Coronary artery (tissue), 2 donors: ENCODE measurements around the gene ODF2.
A peak's percentile ranks its signal among the peaks of the same experiment; 100 is the strongest.
"Not testable (repeated sequence)": the region's sequence is repeated elsewhere in the genome, so short reads cannot be mapped to it uniquely, and the experiment has no call there.

ENCODE experiments used
- DNase-seq: peaks from one replicate; pipeline ENCODE4 v3.0.0-alpha.2; 2017; ENCODE audit warnings: low spot score
- H3K27ac ChIP-seq, 2 donors: fragments of 200-600 bp; sonication (generic); one replicate each; pipeline ENCODE4 v1.5.1; 2016 to 2019
- H3K4me3 ChIP-seq: fragments of 200-600 bp; sonication (generic); 2 replicates; pipeline ENCODE4 v1.5.1; 2016; ENCODE audit warnings: mild to moderate bottlenecking, moderate library complexity
- TF ChIP-seq, protein P1 (sequence below): fragments of 200-600 bp; sonication (generic); IDR thresholded peaks from one replicate; pipeline ENCODE4 v1.5.1; 2019; ENCODE audit warnings: antibody characterized with exemption

The ODF2 gene

DNA sequence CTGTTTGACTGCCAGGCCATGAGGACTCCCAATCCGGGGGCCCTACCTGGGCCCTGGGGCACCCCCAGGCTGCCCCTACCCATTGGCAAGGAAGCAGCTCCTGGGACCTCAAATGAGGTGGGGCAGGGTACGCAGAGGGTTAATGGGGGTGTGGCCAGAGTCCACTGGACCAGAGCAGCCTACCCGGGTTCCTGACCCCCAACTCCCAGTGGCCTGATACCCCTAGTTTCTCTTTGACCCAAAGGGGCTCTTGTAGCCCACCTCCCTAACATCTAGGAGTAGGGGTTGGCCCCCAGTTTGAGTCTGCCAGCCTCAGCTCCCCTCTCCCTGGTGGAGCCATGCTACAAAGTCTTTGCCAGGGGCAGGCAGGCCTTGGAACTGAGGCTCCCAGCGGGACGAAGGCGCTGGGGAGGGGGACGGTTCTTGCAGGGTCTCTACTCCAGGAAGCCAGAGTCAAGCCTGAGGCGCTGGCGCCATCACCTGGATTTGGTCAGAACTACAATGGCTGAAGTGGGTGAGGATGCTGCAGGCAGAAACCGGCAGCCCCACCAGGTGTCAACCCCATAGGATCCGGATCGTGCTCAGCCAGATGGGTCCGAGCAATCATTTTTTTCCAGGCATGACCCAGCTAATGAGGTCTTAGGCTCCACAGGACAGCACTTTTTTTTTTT is 43.6 kb upstream of the ODF2 start:
- Histone ChIP-seq H3K27ac (no peak overlapping the region), H3K4me3 (no peak overlapping the region)
- TF ChIP-seq, protein P1, sequence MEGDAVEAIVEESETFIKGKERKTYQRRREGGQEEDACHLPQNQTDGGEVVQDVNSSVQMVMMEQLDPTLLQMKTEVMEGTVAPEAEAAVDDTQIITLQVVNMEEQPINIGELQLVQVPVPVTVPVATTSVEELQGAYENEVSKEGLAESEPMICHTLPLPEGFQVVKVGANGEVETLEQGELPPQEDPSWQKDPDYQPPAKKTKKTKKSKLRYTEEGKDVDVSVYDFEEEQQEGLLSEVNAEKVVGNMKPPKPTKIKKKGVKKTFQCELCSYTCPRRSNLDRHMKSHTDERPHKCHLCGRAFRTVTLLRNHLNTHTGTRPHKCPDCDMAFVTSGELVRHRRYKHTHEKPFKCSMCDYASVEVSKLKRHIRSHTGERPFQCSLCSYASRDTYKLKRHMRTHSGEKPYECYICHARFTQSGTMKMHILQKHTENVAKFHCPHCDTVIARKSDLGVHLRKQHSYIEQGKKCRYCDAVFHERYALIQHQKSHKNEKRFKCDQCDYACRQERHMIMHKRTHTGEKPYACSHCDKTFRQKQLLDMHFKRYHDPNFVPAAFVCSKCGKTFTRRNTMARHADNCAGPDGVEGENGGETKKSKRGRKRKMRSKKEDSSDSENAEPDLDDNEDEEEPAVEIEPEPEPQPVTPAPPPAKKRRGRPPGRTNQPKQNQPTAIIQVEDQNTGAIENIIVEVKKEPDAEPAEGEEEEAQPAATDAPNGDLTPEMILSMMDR: peak; percentile 26
- DNase-seq: no peak

DNA sequence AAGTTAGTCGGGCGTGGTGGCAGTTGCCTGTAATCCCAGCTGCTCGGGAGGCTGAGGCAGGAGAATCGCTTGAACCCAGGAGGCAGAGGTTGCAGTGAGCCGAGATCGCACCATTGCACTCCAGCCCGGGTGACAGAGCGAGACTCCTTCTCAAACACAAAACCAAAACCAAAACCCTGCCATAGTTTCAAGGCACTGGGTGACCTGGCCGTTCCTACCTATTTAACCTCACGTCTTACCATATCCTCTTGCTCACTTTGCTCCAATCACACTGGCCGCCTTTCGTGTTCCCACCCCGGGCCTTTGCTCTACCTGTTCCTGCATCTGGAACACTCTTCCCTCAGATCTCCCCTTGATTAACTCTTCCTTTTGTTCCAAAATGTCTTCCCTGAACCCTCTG is 42.1 kb upstream of the ODF2 start:
- H3K27ac ChIP-seq, H3K4me3 ChIP-seq, DNase-seq: not testable (repeated sequence)

DNA sequence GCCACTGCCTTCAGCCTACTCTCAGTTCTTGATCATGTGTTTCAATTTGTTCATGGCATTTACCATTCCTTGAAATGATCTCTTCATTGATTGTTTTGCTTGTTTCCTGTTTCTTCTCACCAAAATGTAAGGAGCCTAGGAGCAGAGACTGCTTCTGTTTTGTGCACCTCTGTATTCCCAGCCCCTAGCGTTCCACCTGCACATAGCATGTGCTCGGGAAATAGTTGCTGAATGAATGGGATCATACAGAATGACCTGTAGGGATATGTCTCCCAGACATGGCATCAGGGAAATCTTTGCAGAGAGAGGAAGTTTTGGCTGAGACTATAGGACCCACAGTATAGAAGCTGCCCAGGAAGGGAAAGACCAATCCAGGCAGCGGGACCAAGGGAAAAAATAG is 41.3 kb upstream of the ODF2 start:
- Histone ChIP-seq H3K27ac (no peak overlapping the region), H3K4me3 (no peak overlapping the region)
- TF ChIP-seq, protein P1: no peak
- no peak for DNase-seq

DNA sequence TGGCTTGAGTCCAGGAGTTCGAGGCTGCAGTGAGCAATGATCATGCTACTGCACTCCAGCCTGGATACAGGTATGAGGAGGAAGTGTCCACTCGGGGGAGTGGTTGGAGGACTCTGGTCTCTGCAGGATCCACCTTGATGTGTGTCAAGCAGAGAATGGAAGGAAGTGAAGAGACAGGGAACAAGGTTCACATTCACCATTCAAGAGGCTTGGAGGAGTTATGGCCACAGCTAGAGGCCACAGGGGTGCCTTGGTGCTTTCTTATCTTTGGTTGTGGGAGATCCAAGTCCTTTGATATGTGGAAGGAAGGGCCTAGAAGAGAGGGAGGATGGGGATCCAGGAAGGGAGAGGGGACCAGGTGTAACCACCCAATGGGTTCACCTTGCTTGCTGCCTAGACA is 40.5 kb upstream of the ODF2 start:
- no peak overlapping the region for H3K4me3 ChIP-seq
- no peak for DNase-seq
- H3K27ac ChIP-seq: no peak overlapping the region
- TF ChIP-seq, protein P1: no peak

DNA sequence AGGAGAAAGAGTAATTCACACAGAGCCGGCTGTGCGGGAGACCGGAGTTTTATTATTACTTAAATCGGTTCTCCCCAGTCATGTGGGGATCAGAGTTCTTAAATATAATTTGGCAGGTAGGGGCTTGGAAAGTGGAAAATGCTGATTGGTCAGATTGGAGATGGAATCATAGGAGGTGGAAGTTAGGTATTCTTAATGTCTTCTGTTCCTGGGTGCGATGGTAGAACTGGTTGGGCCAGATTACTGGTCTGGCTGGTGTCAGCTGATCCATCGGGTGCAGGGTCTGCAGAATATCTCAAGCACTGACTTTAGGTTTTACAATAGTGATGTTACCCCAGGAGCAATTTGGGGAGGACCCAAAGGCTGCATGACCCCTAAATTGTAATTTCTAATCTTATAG is 39.8 kb upstream of the ODF2 start:
- H3K27ac ChIP-seq: no peak overlapping the region
- TF ChIP-seq, protein P1: no peak
- H3K4me3 ChIP-seq: no peak overlapping the region
- DNase-seq: no peak

DNA sequence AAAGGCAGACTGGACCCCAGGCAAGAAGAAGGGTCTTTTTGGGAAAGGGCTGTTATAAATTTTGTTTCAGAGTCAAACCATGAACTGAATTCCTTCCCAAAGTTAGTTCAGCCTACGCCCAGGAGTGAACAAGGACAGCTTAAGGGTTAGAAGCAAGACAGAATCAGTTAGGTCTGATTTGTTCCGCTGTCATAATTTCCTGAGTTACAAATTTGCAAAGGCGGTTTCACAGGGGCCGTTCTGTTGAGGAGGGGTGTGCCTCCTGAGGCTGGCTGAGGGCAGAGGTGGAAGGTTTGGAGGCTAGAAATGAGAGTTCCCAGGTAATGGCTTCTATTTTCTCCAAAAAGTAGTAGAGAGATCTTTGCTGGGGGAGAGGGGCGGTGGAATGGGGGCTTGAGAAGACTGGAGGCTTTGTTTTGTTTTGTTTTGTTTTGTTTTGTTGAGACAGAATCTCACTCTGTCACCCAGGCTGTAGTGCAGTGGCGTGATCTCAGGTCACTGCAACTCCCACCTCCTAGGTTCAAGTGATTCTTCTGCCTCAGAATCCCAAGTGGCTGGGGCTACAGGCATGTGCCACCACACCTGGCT is 39.3 kb upstream of the ODF2 start:
- H3K27ac ChIP-seq: no peak overlapping the region
- no peak for DNase-seq
- TF ChIP-seq, protein P1: no peak
- H3K4me3 ChIP-seq: no peak overlapping the region

DNA sequence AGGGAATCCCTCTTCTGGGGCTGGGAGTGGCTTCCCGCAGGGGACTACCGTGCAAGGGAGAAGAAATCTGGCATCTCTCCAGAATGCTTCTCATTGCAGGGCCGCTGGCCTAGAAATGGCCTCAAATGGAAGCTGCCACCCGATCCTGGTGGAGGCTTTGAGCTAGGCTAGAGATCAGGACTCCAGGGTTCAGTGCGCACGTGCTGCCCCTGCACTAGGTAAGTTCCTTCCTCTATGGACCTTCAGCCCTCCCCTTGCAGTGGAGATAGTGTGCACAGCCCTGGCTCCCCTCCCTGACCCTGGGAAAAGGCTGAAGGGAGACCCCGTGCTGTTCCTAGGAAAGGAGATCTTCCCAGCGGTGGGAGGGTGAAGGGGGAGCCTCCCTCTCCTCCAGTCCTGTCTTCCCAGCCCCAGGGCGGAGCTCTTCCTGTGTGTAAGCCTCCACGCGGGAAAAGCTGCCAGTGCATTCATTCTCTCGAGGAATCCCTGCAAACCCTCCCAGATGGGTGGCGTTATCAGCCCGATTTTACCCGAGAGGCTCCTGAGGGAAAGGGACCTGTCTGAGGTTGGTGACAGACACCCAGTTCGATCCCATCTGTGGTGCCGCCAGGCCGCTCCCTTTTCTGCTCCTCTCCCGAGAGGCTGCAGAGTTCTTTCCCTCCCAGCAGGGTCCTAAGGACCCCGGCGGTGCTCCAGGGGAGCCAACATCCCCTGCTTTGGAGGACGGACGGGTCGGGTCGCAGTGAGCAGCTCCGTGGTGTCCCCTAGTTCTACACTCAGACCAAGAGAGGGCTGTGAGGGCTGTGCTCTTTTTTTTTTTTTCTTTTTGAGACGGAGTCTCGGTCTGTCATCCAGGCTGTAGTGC is 36.5 kb upstream of the ODF2 start:
- TF ChIP-seq, protein P1: no peak
- DNase-seq: no peak
- H3K4me3 ChIP-seq: peak overlapping the region; percentile 78
- no peak overlapping the region for H3K27ac ChIP-seq
